Measurements from ENCODE around the gene COL9A1.

COL9A1 gene

GRCh38 chr6:70286905-70287304 is 16.0 kb downstream of the COL9A1 start:
- DNase-seq (ENCODE audit: low spot score) = no peak

GRCh38 chr6:70285201-70285600 is 17.7 kb downstream of the COL9A1 start:
- DNase-seq (ENCODE audit: low spot score) = no peak

GRCh38 chr6:70282919-70283461 is 19.9 kb downstream of the COL9A1 start:
- DNase-seq (ENCODE audit: low spot score) = no peak

- DNase-seq (ENCODE audit: low spot score) = no peak
Observed at GRCh38 chr6:70282312-70282918, 20.5 kb downstream of the COL9A1 start.

- DNase-seq (ENCODE audit: low spot score) = no peak
Observed at GRCh38 chr6:70281923-70282311, 21.0 kb downstream of the COL9A1 start.

GRCh38 chr6:70280400-70280853 is 22.5 kb downstream of the COL9A1 start:
- DNase-seq (ENCODE audit: low spot score) = no peak

- DNase-seq (ENCODE audit: low spot score) = no peak
Observed at GRCh38 chr6:70277470-70277869, 25.4 kb downstream of the COL9A1 start.

- no peak for DNase-seq (ENCODE audit: low spot score)
Observed at GRCh38 chr6:70274338-70274737, 28.5 kb downstream of the COL9A1 start.

GRCh38 chr6:70272071-70272470 is 30.8 kb downstream of the COL9A1 start:
- no peak for DNase-seq (ENCODE audit: low spot score)

- no peak for DNase-seq (ENCODE audit: low spot score)
Observed at GRCh38 chr6:70270287-70271005, 32.4 kb downstream of the COL9A1 start.

- DNase-seq (ENCODE audit: low spot score) = no peak
Observed at GRCh38 chr6:70266142-70266541, 36.7 kb downstream of the COL9A1 start.

- DNase-seq (ENCODE audit: low spot score) = no peak
Observed at GRCh38 chr6:70264306-70264705, 38.6 kb downstream of the COL9A1 start.

- no peak for DNase-seq (ENCODE audit: low spot score)
Observed at GRCh38 chr6:70258483-70258882, 44.4 kb downstream of the COL9A1 start.

GRCh38 chr6:70257768-70258273 is 45.1 kb downstream of the COL9A1 start:
- no peak for DNase-seq (ENCODE audit: low spot score)

- DNase-seq (ENCODE audit: low spot score) = no peak
Observed at GRCh38 chr6:70254784-70255183, 48.1 kb downstream of the COL9A1 start.

GRCh38 chr6:70253923-70254322 is 49.0 kb downstream of the COL9A1 start:
- no peak for DNase-seq (ENCODE audit: low spot score)

GRCh38 chr6:70252604-70253003 is 50.3 kb downstream of the COL9A1 start:
- no peak for DNase-seq (ENCODE audit: low spot score)

- DNase-seq (ENCODE audit: low spot score) = no peak
Observed at GRCh38 chr6:70246118-70246517, 56.8 kb downstream of the COL9A1 start.

GRCh38 chr6:70241991-70242420 is 60.9 kb downstream of the COL9A1 start:
- DNase-seq (ENCODE audit: low spot score) = no peak

- DNase-seq (ENCODE audit: low spot score) = no peak
Observed at GRCh38 chr6:70241031-70241430, 61.9 kb downstream of the COL9A1 start.

GRCh38 chr6:70236343-70236742 is 66.5 kb downstream of the COL9A1 start:
- no peak for DNase-seq (ENCODE audit: low spot score)

GRCh38 chr6:70234561-70235236 is 68.2 kb downstream of the COL9A1 start:
- DNase-seq (ENCODE audit: low spot score) = no peak

GRCh38 chr6:70231311-70231710 is 71.6 kb downstream of the COL9A1 start:
- DNase-seq (ENCODE audit: low spot score) = no peak

Measured in activated CD4-positive, alpha-beta T cell treated with anti-CD3 and anti-CD28 coated beads, Interleukin-2, Interleukin-4, amounts not matched to agents 100 ng/mL and 50 ng/mL, durations not matched to agents 16 hours and 8 hours (primary cell).